GM21367 (cell line): ENCODE data around the gene NUDT21.
"Not testable (repeated sequence)": the region's sequence is repeated elsewhere in the genome, so short reads cannot be mapped to it uniquely, and the experiment has no call there.

Source experiments
- ATAC-seq: cut with Tn5 transposase; IDR thresholded peaks from one replicate; pipeline ENCODE4 v1.9.1; 2021; ENCODE audit not compliant: unreplicated experiment

The NUDT21 gene

DNA sequence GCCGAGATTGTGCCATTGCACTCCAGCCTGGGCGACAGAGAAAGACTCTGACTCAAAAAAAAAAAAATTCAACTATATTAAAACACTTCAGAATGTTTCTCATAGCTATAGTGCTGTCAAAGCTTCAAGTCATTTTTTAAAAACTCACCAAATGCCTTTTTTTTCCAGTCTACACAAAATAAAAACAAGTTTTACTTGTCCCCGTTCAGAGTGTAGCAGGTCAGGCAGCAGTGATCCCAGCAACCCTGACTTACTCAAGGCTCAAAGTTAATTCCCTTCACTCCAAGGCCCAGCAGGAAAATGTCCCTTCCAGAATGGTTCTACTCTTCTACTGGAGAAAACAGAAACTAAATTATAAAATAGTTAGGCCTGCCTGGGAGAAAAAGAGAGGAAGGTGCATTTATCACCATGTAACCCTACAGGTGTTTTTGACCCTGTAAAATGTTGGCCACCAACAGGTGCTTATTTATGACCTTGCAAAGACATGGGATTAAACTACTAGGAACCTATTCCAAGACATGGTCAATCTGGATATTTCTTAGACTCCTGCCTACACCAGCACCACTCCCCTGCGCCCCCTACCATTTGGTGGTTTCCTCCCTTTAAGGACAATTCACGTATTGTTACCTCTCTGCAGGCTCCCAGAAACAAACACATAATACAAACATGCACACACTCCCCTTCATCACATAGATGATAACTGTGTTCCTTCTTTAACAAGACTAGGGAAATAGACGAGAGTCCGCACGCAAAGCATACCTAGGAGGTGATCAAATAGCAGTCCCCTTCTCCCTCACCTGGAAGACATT is 31.2 kb downstream of the NUDT21 start:
- no peak for ATAC-seq

GRCh38 chr16:56417138-56417537 is 34.0 kb downstream of the NUDT21 start:
- ATAC-seq: no peak

DNA sequence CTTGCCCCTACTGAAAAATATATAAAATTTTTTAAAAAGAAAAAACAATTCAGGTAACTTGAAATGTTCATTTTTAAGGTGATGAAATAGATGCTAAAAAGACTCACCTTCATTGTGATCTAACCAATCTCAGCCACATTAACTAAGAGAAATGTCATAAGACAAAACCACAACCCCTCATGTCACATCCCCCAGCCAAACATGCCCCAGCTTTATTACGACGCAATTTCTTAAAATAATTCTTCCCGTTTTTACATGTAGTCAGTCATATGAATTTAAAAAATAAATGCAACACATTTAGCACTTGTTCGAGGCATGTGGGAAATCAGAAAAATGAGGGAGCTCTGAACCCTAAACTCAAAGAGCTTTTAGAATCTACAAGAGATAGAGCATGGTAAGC is 35.3 kb downstream of the NUDT21 start:
- no peak for ATAC-seq

DNA sequence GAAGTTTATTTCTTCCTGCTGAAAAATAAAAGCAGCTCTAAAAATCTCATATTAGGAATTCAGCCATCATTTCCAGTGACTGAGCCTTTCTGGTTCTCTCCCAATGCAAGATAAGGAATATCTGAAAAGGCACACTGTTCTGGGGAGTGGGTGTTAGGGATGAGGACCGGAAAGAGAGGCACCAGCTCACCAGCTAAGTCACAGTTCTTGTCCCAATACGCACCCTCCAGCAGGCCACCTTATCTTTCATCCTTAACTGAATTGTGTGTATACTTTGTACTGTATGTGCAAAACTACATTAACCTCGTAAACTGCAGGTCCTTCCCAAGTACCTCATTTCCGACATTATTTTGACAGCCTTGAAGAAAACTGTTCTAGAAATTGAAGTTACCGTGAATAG is 36.8 kb downstream of the NUDT21 start:
- ATAC-seq: no peak

DNA sequence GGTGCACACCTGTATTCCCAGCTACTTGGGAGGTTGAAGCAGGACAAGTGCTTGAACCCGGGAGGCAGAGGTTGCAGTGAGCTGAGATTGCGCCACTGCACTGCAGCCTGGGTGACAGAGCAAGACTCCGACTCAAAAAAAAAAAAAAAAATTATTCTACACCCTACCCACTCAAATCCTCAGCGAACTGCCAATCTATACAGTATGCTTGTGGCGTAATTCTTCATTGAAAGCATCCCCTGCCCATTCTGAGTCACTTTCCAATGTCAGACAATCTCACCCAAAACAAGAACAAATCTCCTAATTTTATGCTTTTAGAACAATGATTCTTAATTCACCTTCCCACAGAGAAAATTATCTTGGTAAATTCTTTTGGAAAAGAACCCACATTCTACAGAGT is 37.8 kb downstream of the NUDT21 start:
- ATAC-seq: no peak

- ATAC-seq: no peak
Measured at GRCh38 chr16:56411624-56412023, 39.5 kb downstream of the NUDT21 start.

- ATAC-seq: no peak
Measured at GRCh38 chr16:56411123-56411522, 40.0 kb downstream of the NUDT21 start.

- ATAC-seq: no peak
Measured at GRCh38 chr16:56409195-56409594, 41.9 kb downstream of the NUDT21 start.

DNA sequence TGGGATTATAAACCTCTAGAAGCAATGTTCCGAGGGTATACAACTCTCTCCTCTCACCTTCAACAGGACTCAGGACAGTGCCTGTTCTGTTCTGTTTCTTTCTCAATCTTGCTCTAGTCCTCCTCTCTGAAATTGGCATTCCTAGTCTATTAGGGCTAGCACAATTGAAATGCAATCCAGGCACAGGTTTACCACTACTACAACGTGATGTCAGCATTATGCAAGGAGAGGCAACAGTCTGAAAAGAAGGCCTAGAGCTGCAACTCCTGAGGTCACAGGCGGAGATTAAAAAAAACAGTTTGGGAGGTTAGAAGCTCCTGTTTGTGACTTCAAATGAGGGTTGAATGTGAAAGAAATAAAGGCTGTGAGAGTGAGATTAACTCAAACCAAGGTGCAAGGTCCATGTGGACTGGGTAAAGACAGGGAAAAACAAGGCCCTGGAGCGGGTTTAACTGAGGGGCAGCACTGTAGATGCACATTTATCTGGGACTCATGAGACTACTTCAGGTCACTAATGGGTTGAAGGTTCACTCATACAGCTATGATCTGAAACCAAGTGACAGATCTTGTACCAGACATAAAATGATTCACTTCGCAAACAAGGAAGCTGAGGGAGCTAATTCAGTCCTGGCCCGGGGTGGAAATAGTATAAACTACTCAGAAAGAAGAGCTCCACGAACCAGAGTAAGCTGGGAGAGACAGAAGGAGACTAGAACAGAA is 42.6 kb downstream of the NUDT21 start:
- ATAC-seq: no peak

GRCh38 chr16:56405977-56406672 is 45.0 kb downstream of the NUDT21 start:
- ATAC-seq: no peak

DNA sequence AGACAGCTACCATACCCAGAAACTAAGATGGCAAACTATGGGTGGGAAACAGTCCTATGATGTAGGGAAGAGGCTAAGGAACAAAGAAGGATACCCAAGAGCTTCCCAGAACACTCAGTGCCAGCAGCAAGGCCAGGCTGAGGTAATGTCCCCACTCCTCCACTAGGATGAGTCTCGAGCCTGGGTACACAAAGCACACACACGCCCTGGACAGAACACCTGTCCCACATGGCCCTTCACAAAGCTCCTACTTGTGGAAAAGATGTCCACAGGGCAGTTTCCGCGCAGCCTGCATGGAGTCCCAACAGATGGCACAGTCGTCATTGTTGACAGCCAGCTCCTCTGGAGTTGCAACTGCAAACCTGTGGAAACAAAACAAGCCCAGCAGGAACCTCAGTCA is 49.6 kb downstream of the NUDT21 start:
- no peak for ATAC-seq

DNA sequence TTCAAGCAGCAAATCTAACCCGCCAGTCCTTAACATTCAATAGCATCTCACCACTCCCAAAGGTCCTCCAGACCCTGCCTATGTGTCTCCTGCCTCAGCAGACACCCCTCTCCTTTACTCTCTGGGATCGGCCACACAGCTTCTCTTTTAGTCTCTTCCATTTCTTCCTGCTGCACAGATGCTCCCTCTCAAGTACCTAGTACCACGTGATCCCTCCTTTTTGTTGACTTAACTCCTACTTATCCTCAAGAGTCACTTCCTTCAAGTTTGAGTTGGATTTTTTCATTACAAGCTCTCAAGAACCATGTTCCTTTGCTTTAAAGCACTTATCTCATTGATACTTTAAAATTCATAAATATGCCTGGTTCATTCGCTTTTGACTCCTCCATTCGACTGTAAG is 50.7 kb downstream of the NUDT21 start:
- no peak for ATAC-seq

DNA sequence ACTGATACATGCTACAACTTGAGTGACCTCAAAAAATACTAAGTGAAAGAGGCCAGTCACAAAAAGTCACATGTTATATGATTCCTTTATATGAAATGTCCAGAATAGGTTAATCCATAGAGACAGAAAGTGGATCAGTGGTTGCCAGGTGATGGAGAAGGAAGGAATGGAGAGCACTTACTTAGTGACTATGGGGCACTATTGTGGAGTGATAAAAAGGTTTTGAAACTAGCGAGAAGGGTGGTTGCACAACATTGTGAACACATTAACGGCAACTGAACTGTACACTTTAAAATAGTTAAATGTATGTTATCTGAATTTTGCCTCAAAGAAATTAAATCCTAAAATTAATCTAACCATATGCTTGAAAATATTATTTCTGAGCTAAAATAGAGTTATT is 51.6 kb downstream of the NUDT21 start:
- no peak for ATAC-seq

GRCh38 chr16:56399047-56399446 is 52.1 kb downstream of the NUDT21 start:
- ATAC-seq: no peak

DNA sequence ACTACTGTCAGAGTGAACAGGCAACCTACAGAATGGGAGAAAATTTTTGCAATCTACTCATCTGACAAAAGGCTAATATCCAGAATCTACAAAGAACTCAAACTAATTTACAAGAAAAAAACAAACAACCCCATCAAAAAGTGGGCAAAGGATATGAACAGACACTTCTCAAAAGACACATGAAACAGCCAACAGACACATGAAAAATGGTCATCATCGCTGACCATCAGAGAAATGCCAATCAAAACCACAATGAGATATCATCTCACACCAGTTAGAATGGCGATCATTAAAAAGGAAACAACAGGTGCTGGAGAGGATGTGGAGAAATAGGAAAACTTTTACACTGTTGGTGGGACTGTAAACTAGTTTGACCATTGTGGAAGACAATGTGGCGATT is 54.4 kb downstream of the NUDT21 start:
- not testable (repeated sequence) for ATAC-seq

GRCh38 chr16:56389554-56389953 is 61.6 kb downstream of the NUDT21 start:
- ATAC-seq: no peak

- no peak for ATAC-seq
Measured at GRCh38 chr16:56388209-56388608, 62.9 kb downstream of the NUDT21 start.

GRCh38 chr16:56387396-56387795 is 63.7 kb downstream of the NUDT21 start:
- ATAC-seq: no peak

DNA sequence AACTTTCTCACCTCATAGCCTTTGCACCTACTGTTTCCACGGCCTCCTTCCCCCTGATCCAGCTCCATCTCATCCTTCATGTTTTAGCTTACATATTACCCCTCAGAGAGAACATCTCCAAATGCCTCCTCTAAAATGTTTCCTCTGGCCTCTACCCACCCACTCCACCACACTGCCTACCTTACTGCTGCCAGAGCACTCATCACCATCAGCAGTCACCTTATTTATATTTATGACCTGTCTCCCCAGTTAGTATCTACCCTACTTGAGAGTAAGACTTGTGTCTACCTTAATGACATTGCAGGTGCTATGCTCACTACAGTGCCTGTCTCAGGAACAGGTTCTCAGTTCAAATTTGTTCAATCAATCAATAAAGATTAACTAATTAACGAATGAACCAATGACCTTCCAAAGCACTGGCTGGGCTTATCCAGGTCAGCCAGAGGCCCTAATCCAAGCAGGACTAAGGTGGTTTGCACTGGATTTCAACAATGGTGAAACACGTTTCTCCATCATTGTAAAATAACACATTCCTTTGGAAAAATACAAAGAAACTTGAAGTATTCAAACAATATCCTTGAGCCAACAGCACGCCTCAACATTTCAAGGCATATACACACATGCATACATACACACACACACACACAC is 66.9 kb downstream of the NUDT21 start:
- no peak for ATAC-seq

GRCh38 chr16:56382901-56383355 is 68.2 kb downstream of the NUDT21 start:
- no peak for ATAC-seq

GRCh38 chr16:56382459-56382858 is 68.7 kb downstream of the NUDT21 start:
- no peak for ATAC-seq
